Measurements from ENCODE around the gene ISOC2. TPM values are rescaled to one million over a fixed set of nuclear protein-coding genes. Genes with fewer than 3 reads are reported as not detected.

Gene ISOC2
- total RNA-seq, 1 donor from 2014 or later, result 58.8 TPM

- H3K4me1 Mint-ChIP-seq (ENCODE audit: low read depth, unreplicated experiment), result no peaks in the 10 kb centered on the region
- Histone ChIP-seq H3K9ac (ENCODE audit: low read length) (peak overlapping the region; percentile 91), H4K20me1 (ENCODE audit: insufficient read depth, low read length) (peaks cover 41% of the 10 kb centered on the region), H3K79me2 (ENCODE audit: insufficient read depth, low read length) (peaks cover 16% of the 10 kb centered on the region), H3K9me3 (ENCODE audit: insufficient read depth, low read depth, low read length) (no peaks in the 10 kb centered on the region), H2AFZ (ENCODE audit: low read depth, low read length) (no peak overlapping the region), H3K4me3 (ENCODE audit: insufficient read depth, low read depth, low read length) (peak overlapping the region; percentile 83), H3K27me3 (ENCODE audit: insufficient read depth, low read length) (peaks cover 2% of the 10 kb centered on the region), H3K27ac (ENCODE audit: low read depth, low read length) (no peak overlapping the region), H3K4me2 (ENCODE audit: low read length) (peak overlapping the region; percentile 96), H3K36me3 (ENCODE audit: insufficient read depth, low read length) (no peaks in the 10 kb centered on the region), H3K4me1 (ENCODE audit: insufficient read depth, low read length) (peaks cover 9% of the 10 kb centered on the region)
- FAIRE-seq (peak; percentile 37), DNase-seq (ENCODE audit: low read depth) (no peak)
- H3K4me3 Mint-ChIP-seq (ENCODE audit: unreplicated experiment), result peak overlapping the region; percentile 86
- no peak overlapping the region for H3K27ac Mint-ChIP-seq (ENCODE audit: unreplicated experiment)
- TF ChIP-seq CTCF (IDR thresholded peaks at IDR 0.05; ENCODE audit: insufficient read depth, low read depth, low read length) (no peak), EZH2 (IDR thresholded peaks at IDR 0.05; ENCODE audit: insufficient read depth, low read length) (no peak)
- H3K27me3 Mint-ChIP-seq (ENCODE audit: low read depth, unreplicated experiment), result no peaks in the 10 kb centered on the region
- H3K36me3 Mint-ChIP-seq (ENCODE audit: low read depth, unreplicated experiment), result peaks cover 8% of the 10 kb centered on the region
- H3K9me3 Mint-ChIP-seq (ENCODE audit: unreplicated experiment), result no peaks in the 10 kb centered on the region
Observed at GRCh38 chr19:55459950-55460657, 1.3 kb downstream of the ISOC2 start.

DNA sequence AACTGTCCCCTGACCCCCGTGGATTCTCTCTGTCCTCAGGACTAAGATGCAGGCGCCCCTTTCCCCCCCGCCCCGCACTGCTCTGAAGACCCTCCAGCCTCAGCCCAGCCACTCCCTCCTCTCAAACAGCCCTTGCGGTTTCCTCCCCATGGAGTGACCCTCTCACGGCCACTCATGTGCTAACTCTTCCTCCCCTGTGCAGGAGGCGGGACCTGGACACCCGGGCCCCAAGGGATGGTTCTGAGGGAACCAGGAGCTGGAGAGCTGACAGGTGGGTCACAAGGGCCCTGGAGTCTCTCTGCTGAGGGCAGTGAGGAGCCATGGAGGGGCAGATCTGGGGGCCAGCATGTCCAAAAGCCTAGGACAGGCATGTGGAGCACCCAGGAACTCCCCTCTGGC lies 1.9 kb downstream of the ISOC2 start:
- Mint-ChIP-seq H3K27me3 (ENCODE audit: low read depth, unreplicated experiment) (no peaks in the 10 kb centered on the region), H3K36me3 (ENCODE audit: low read depth, unreplicated experiment) (peaks cover 8% of the 10 kb centered on the region), H3K4me1 (ENCODE audit: low read depth, unreplicated experiment) (no peaks in the 10 kb centered on the region), H3K9me3 (ENCODE audit: unreplicated experiment) (no peaks in the 10 kb centered on the region), H3K27ac (ENCODE audit: unreplicated experiment) (no peak overlapping the region), H3K4me3 (ENCODE audit: unreplicated experiment) (no peak overlapping the region)
- no peak overlapping the region for H3K9ac ChIP-seq (ENCODE audit: low read length)
- H3K27ac ChIP-seq (ENCODE audit: low read depth, low read length), result no peak overlapping the region
- H3K4me2 ChIP-seq (ENCODE audit: low read length), result peak overlapping the region; percentile 96
- peaks cover 16% of the 10 kb centered on the region for H3K79me2 ChIP-seq (ENCODE audit: insufficient read depth, low read length)
- H3K27me3 ChIP-seq (ENCODE audit: insufficient read depth, low read length), result peaks cover 2% of the 10 kb centered on the region
- TF ChIP-seq EZH2 (IDR thresholded peaks at IDR 0.05; ENCODE audit: insufficient read depth, low read length), result no peak
- no peak for TF ChIP-seq CTCF (IDR thresholded peaks at IDR 0.05; ENCODE audit: insufficient read depth, low read depth, low read length)
- H3K4me3 ChIP-seq (ENCODE audit: insufficient read depth, low read depth, low read length), result no peak overlapping the region
- H3K4me1 ChIP-seq (ENCODE audit: insufficient read depth, low read length), result peaks cover 9% of the 10 kb centered on the region
- H4K20me1 ChIP-seq (ENCODE audit: insufficient read depth, low read length), result peaks cover 41% of the 10 kb centered on the region
- no peak overlapping the region for H2AFZ ChIP-seq (ENCODE audit: low read depth, low read length)
- no peak for FAIRE-seq
- DNase-seq (ENCODE audit: low read depth), result no peak
- H3K36me3 ChIP-seq (ENCODE audit: insufficient read depth, low read length), result no peaks in the 10 kb centered on the region
- H3K9me3 ChIP-seq (ENCODE audit: insufficient read depth, low read depth, low read length), result no peaks in the 10 kb centered on the region

Data from astrocyte (in vitro differentiated cells and primary cell).